H9 (cell line): ENCODE data around the gene APOL5. TPM values are rescaled to one million over a fixed set of nuclear protein-coding genes. Genes with fewer than 3 reads are reported as not detected.

Source experiments
- DNase-seq: peaks from one replicate; pipeline ENCODE4 v3.0.0-alpha.2; 2017
- H2AFZ ChIP-seq: one replicate; pipeline ENCODE4 v1.6.1; 2013; ENCODE audit warnings: mild to moderate bottlenecking, low read length, control low read depth, moderate library complexity
- H2AK5ac ChIP-seq: 2 replicates; pipeline ENCODE4 v1.6.1; 2013; ENCODE audit warnings: low read length, control low read depth, mixed read lengths; ENCODE audit not compliant: insufficient read length
- H2BK120ac ChIP-seq: one replicate; pipeline ENCODE4 v1.6.1; 2013; ENCODE audit warnings: low read depth, mild to moderate bottlenecking, low read length, control low read depth, inconsistent platforms; ENCODE audit not compliant: poor library complexity, severe bottlenecking
- H2BK12ac ChIP-seq: 2 replicates; pipeline ENCODE4 v1.6.1; 2013; ENCODE audit warnings: low read length, control low read depth, mixed read lengths, low read depth; ENCODE audit not compliant: insufficient read length
- H2BK15ac ChIP-seq: 2 replicates; pipeline ENCODE4 v1.6.1; 2013; ENCODE audit warnings: low read depth, low read length, control low read depth
- H2BK20ac ChIP-seq: one replicate; pipeline ENCODE4 v1.6.1; 2013; ENCODE audit warnings: low read depth, mild to moderate bottlenecking, low read length, control low read depth, inconsistent platforms; ENCODE audit not compliant: poor library complexity, severe bottlenecking
- H2BK5ac ChIP-seq: 2 replicates; pipeline ENCODE4 v1.6.1; 2013; ENCODE audit warnings: low read length, control low read depth, mixed read lengths; ENCODE audit not compliant: insufficient read length
- H3K14ac ChIP-seq: 2 replicates; pipeline ENCODE4 v1.6.1; 2013; ENCODE audit warnings: low read length, control low read depth; ENCODE audit not compliant: insufficient read depth
- H3K18ac ChIP-seq: 2 replicates; pipeline ENCODE4 v1.6.1; 2013; ENCODE audit warnings: low read depth, mild to moderate bottlenecking, mixed read lengths, low read length, control low read depth; ENCODE audit not compliant: insufficient read length
- H3K23ac ChIP-seq: 2 replicates; pipeline ENCODE4 v1.6.1; 2013; ENCODE audit warnings: low read length, control low read depth, mixed read lengths, low read depth; ENCODE audit not compliant: insufficient read length
- H3K23me2 ChIP-seq: 2 replicates; pipeline ENCODE4 v1.6.1; 2013; ENCODE audit warnings: low read depth, mild to moderate bottlenecking, mixed read lengths, low read length, control low read depth; ENCODE audit not compliant: insufficient read length, poor library complexity, severe bottlenecking
- H3K27ac ChIP-seq: 2 replicates; pipeline ENCODE4 v1.5.1; 2013; ENCODE audit warnings: low read length, control low read depth, mixed read lengths, low read depth; ENCODE audit not compliant: insufficient read length
- H3K27me3 ChIP-seq: 2 replicates; pipeline ENCODE4 v1.6.1; 2013; ENCODE audit warnings: low read length, control low read depth, inconsistent platforms; ENCODE audit not compliant: insufficient read depth
- H3K4ac ChIP-seq: 2 replicates; pipeline ENCODE4 v1.6.1; 2013; ENCODE audit warnings: low read depth, mild to moderate bottlenecking, control low read depth, inconsistent platforms, low read length, moderate library complexity
- H3K4me1 ChIP-seq: 2 replicates; pipeline ENCODE4 v1.6.1; 2013; ENCODE audit warnings: low read length, control low read depth, inconsistent platforms; ENCODE audit not compliant: insufficient read depth
- H3K4me2 ChIP-seq: 2 replicates; pipeline ENCODE4 v1.6.1; 2013; ENCODE audit warnings: low read length, control low read depth, mixed read lengths; ENCODE audit not compliant: insufficient read length, insufficient read depth
- H3K56ac ChIP-seq: 2 replicates; pipeline ENCODE4 v1.6.1; 2013; ENCODE audit warnings: low read depth, mild to moderate bottlenecking, mixed read lengths, low read length, control low read depth; ENCODE audit not compliant: insufficient read length
- H3K79me1 ChIP-seq: 2 replicates; pipeline ENCODE4 v1.6.1; 2013; ENCODE audit warnings: low read depth, mild to moderate bottlenecking, moderate library complexity, low read length, control low read depth, inconsistent platforms; ENCODE audit not compliant: insufficient read depth, poor library complexity, severe bottlenecking
- H3K79me2 ChIP-seq: 2 replicates; pipeline ENCODE4 v1.6.1; 2013; ENCODE audit warnings: low read length, control low read depth, inconsistent platforms; ENCODE audit not compliant: insufficient read depth
- H3K9ac ChIP-seq: 2 replicates; pipeline ENCODE4 v1.6.1; 2013; ENCODE audit warnings: low read length, control low read depth, mixed read lengths; ENCODE audit not compliant: insufficient read length; ENCODE audit errors: extremely low read depth
- H3K9me3 ChIP-seq: one replicate; pipeline ENCODE4 v1.6.1; 2013; ENCODE audit warnings: low read depth, low read length, inconsistent platforms; ENCODE audit not compliant: control insufficient read depth
- H3T11ph ChIP-seq: one replicate; pipeline ENCODE4 v1.6.1; 2013; ENCODE audit warnings: mild to moderate bottlenecking, low read length, control low read depth, inconsistent platforms
- H4K20me1 ChIP-seq: one replicate; pipeline ENCODE4 v1.6.1; 2013; ENCODE audit not compliant: control insufficient read depth, insufficient read length, insufficient read depth
- H4K5ac ChIP-seq: 2 replicates; pipeline ENCODE4 v1.6.1; 2013; ENCODE audit warnings: low read depth, mild to moderate bottlenecking, mixed read lengths, low read length, control low read depth; ENCODE audit not compliant: insufficient read length
- H4K8ac ChIP-seq: replicated peaks from 2 replicates; pipeline ENCODE4 v1.6.1; 2013; ENCODE audit warnings: low read length, control low read depth, mixed read lengths, low read depth; ENCODE audit not compliant: insufficient read length
- H4K91ac ChIP-seq: 2 replicates; pipeline ENCODE4 v1.6.1; 2013; ENCODE audit warnings: low read depth, mild to moderate bottlenecking, moderate library complexity, mixed read lengths, low read length, control low read depth; ENCODE audit not compliant: insufficient read length
- H3K27ac Mint-ChIP-seq, 3 experiments: 2 replicates in 2 of 3; 3 replicates in 1 of 3; pipeline ENCODE4 v1.8.0; 2020 to 2021; ENCODE audit warnings: mixed read lengths in 3 of 3, mild to moderate bottlenecking in 1 of 3, moderate library complexity in 1 of 3
- H3K27me3 Mint-ChIP-seq: 2 replicates; pipeline ENCODE4 v1.8.0; 2021; ENCODE audit warnings: low read depth, mild to moderate bottlenecking, moderate library complexity, mixed read lengths
- H3K36me3 Mint-ChIP-seq, 3 experiments: 2 replicates in 2 of 3; 3 replicates in 1 of 3; pipeline ENCODE4 v1.8.0; 2020 to 2021; ENCODE audit warnings: low read depth in 3 of 3, mixed read lengths in 3 of 3; ENCODE audit not compliant: insufficient read depth in 1 of 3
- H3K4me1 Mint-ChIP-seq, 2 experiments: 2 replicates each; pipeline ENCODE4 v1.8.0; 2020; ENCODE audit warnings: mixed read lengths in 2 of 2
- H3K4me3 Mint-ChIP-seq, 2 experiments: 2 replicates in 1 of 2; 3 replicates in 1 of 2; pipeline ENCODE4 v1.8.0; 2020 to 2021; ENCODE audit warnings: mild to moderate bottlenecking in 2 of 2, mixed read lengths in 2 of 2, moderate library complexity in 1 of 2
- H3K9me3 Mint-ChIP-seq, 2 experiments: 2 replicates in 1 of 2; 3 replicates in 1 of 2; pipeline ENCODE4 v1.8.0; 2020; ENCODE audit warnings: mild to moderate bottlenecking in 2 of 2, mixed read lengths in 2 of 2, moderate library complexity in 1 of 2
- whole genome bisulfite sequencing: extraction: QIAGEN DNeasy Blood & Tissue Kit; methylation state at CpG from one replicate; pipeline ENCODE4 v1.1.7; 2013; ENCODE audit warnings: missing lambda C conversion rate, low lambda C conversion rate, mixed read lengths; ENCODE audit not compliant: insufficient read length; ENCODE audit errors: extremely low coverage; 5-methylcytosine and 5-hydroxymethylcytosine counted together
- total RNA-seq: library from RNA; stranded (reverse); gene quantifications from 2 replicates; pipeline ENCODE4 v1.2.1, GENCODE V29; 2021
- TF ChIP-seq, protein P1 (sequence below): fragments of 200-600 bp; sonication (generic); conservative IDR thresholded peaks from 3 replicates; pipeline ENCODE4 v1.8.0; 2021; ENCODE audit warnings: antibody characterized with exemption, mild to moderate bottlenecking

Gene APOL5
- total RNA-seq, 1 experiment from 2014 or later: not detected

DNA sequence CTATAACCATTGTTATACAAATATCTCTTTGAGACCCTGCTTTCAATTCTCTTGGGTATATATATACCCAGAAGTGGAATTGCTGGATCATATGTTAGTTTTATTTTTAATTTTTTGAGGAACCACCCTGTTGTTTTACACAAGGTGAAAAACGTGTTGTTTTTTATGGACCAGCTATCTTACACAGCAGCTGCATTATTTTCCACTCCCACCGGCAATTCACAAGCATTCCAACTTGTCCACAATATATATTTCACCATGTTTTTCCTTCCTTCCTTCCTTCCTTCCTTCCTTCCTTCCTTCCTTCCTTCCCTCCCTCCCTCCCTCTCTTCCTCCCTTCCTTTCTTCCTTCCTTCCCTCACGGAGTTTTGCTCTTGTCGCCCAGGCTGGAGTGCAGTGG, 6.3 kb upstream of the APOL5 start:
- Mint-ChIP-seq H3K4me3 (no peak overlapping the region), H3K27ac (no peak overlapping the region), H3K27me3 (peaks cover 5% of the 10 kb centered on the region), H3K9me3 (peaks cover 10 to 12% of the 10 kb centered on the region in 2 experiments; a peak in 4 of 5 replicates), H3K36me3 (peaks cover 0 to 7% (median 0%) of the 10 kb centered on the region in 3 experiments; a peak in 2 of 7 replicates), H3K4me1 (peaks cover 0 to 5% of the 10 kb centered on the region in 2 experiments; a peak in 1 of 4 replicates)
- no peak overlapping the region for H3K4ac ChIP-seq
- H2BK5ac ChIP-seq: no peak overlapping the region
- no peak overlapping the region for H3K9ac ChIP-seq
- no peak overlapping the region for H4K8ac ChIP-seq
- H3K4me2 ChIP-seq: no peak overlapping the region
- no peaks in the 10 kb centered on the region for H3K79me1 ChIP-seq
- no peaks in the 10 kb centered on the region for H3K23me2 ChIP-seq
- H3K56ac ChIP-seq: no peak overlapping the region
- no peak overlapping the region for H4K5ac ChIP-seq
- no peaks in the 10 kb centered on the region for H3K9me3 ChIP-seq
- no peak overlapping the region for H3K14ac ChIP-seq
- no CpG with 5 or more reads among the region's 4 CpGs for WGBS
- H2AFZ ChIP-seq: no peak overlapping the region
- no peak overlapping the region for H2BK15ac ChIP-seq
- no peak overlapping the region for H2BK20ac ChIP-seq
- H4K91ac ChIP-seq: no peak overlapping the region
- no peaks in the 10 kb centered on the region for H4K20me1 ChIP-seq
- no peak for DNase-seq
- no peaks in the 10 kb centered on the region for H3K27me3 ChIP-seq
- H3K18ac ChIP-seq: no peak overlapping the region
- H3T11ph ChIP-seq: no peak overlapping the region
- no peaks in the 10 kb centered on the region for H3K79me2 ChIP-seq
- H2BK120ac ChIP-seq: no peak overlapping the region
- no peaks in the 10 kb centered on the region for H3K4me1 ChIP-seq
- no peak overlapping the region for H3K27ac ChIP-seq
- H2AK5ac ChIP-seq: no peak overlapping the region
- TF ChIP-seq, protein P1, sequence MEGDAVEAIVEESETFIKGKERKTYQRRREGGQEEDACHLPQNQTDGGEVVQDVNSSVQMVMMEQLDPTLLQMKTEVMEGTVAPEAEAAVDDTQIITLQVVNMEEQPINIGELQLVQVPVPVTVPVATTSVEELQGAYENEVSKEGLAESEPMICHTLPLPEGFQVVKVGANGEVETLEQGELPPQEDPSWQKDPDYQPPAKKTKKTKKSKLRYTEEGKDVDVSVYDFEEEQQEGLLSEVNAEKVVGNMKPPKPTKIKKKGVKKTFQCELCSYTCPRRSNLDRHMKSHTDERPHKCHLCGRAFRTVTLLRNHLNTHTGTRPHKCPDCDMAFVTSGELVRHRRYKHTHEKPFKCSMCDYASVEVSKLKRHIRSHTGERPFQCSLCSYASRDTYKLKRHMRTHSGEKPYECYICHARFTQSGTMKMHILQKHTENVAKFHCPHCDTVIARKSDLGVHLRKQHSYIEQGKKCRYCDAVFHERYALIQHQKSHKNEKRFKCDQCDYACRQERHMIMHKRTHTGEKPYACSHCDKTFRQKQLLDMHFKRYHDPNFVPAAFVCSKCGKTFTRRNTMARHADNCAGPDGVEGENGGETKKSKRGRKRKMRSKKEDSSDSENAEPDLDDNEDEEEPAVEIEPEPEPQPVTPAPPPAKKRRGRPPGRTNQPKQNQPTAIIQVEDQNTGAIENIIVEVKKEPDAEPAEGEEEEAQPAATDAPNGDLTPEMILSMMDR: no peak
- no peak overlapping the region for H2BK12ac ChIP-seq
- no peak overlapping the region for H3K23ac ChIP-seq
